Stomach smooth muscle (tissue), 2 donors: ENCODE measurements around the gene MACF1.
"Not testable (repeated sequence)": the region's sequence is repeated elsewhere in the genome, so short reads cannot be mapped to it uniquely, and the experiment has no call there.

Experiments
- H3K27ac ChIP-seq: one replicate; pipeline ENCODE4 v1.7.0; 2013; ENCODE audit warnings: mild to moderate bottlenecking, low read length, inconsistent platforms
- H3K27me3 ChIP-seq, 2 donors: one replicate each; pipeline ENCODE4 v1.7.0; 2013; ENCODE audit warnings: low read length in 2 of 2; ENCODE audit not compliant: insufficient read depth in 2 of 2, control insufficient read depth in 1 of 2
- H3K36me3 ChIP-seq, 2 donors: one replicate each; pipeline ENCODE4 v1.7.0; 2013; ENCODE audit warnings: low read length in 2 of 2; ENCODE audit not compliant: control insufficient read depth in 2 of 2, insufficient read depth in 2 of 2
- H3K4me1 ChIP-seq: one replicate; pipeline ENCODE4 v1.7.0; 2013; ENCODE audit warnings: low read length; ENCODE audit not compliant: control insufficient read depth, insufficient read depth
- H3K4me3 ChIP-seq, 2 donors: one replicate each; pipeline ENCODE4 v1.7.0; 2013; ENCODE audit warnings: low read length in 2 of 2
- H3K9ac ChIP-seq, 2 donors: one replicate each; pipeline ENCODE4 v1.7.0; 2013; ENCODE audit warnings: low read length in 2 of 2, mild to moderate bottlenecking in 1 of 2
- H3K9me3 ChIP-seq, 2 donors: one replicate each; pipeline ENCODE4 v1.7.0; 2013; ENCODE audit warnings: low read length in 2 of 2; ENCODE audit not compliant: control insufficient read depth in 2 of 2
- donor health status: healthy.
- donor health status: Pancreatic carcinoma.

The MACF1 gene

GRCh38 chr1:39499668-39500067 lies 295.2 kb downstream of the MACF1 start:
- no peak overlapping the region for H3K9ac ChIP-seq
- H3K9me3 ChIP-seq: no peaks in the 10 kb centered on the region
- H3K4me1 ChIP-seq: peaks cover 13% of the 10 kb centered on the region
- H3K27me3 ChIP-seq: peaks cover 0 to under 1% of the 10 kb centered on the region in 2 donors
- H3K27ac ChIP-seq: no peak overlapping the region
- no peaks in the 10 kb centered on the region for H3K36me3 ChIP-seq
- no peak overlapping the region for H3K4me3 ChIP-seq

DNA sequence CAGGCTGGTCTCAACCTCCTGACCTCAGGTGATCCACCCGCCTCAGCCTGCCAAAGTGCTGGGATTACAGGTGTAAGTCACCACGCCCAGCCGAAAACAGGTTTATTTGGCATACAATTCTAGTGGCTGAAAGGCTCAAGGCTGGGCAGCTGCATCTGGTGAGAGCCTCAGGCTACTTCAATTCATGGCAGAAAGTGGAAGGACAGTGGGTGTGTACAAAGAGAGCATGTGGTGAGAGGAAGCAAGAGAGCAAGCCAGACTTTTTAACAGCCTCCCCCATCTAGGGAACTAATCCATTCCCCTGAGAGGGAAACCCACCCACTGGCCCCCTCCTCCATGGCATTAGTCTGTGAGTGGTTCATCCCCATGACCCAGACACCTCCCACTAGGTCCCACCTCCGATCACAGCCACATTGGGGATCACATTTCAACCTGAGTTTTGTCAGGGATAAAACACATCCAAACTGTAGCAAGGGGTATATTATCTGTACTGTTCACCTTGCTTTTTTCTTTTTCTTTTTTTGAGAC lies 296.4 kb downstream of the MACF1 start:
- H3K27ac ChIP-seq: no peak overlapping the region
- H3K4me1 ChIP-seq: peaks cover 13% of the 10 kb centered on the region

DNA sequence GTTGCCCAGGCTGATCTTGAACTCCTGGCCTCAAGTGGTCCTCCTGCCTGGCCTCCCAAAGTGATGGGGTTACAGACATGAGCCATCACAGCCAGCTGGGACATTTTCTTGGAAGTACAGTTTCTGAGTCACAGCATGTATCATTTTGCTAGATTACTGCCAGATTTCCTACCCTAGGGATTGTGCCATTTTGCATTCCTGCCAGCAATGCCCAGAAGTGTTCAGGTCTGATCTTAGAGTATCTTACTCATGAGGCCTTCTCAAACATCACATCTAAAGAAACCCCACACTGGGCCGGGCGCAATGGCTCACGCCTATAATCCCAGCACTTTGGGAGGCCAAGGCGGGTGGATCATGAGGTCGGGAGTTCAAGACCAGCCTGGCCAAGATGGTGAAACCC lies 297.2 kb downstream of the MACF1 start:
- Histone ChIP-seq H3K36me3 (no peaks in the 10 kb centered on the region), H3K9ac (no peak overlapping the region), H3K4me1 (peaks cover 13% of the 10 kb centered on the region)

More for the DNA sequence above, 296.4 kb downstream of the MACF1 start:
- H3K9ac ChIP-seq: no peak overlapping the region
- H3K9me3 ChIP-seq: no peaks in the 10 kb centered on the region
- no peak overlapping the region for H3K4me3 ChIP-seq
- no peaks in the 10 kb centered on the region for H3K36me3 ChIP-seq
- no peaks in the 10 kb centered on the region for H3K27me3 ChIP-seq

GRCh38 chr1:39504436-39504835 lies 299.9 kb downstream of the MACF1 start:
- not testable (repeated sequence) for H3K4me1 ChIP-seq, H3K27me3 ChIP-seq, H3K36me3 ChIP-seq, H3K27ac ChIP-seq, H3K9me3 ChIP-seq, H3K9ac ChIP-seq, H3K4me3 ChIP-seq

More for the DNA sequence above, 297.2 kb downstream of the MACF1 start:
- Histone ChIP-seq H3K9me3 (no peaks in the 10 kb centered on the region), H3K4me3 (no peak overlapping the region), H3K27ac (no peak overlapping the region), H3K27me3 (no peaks in the 10 kb centered on the region)

DNA sequence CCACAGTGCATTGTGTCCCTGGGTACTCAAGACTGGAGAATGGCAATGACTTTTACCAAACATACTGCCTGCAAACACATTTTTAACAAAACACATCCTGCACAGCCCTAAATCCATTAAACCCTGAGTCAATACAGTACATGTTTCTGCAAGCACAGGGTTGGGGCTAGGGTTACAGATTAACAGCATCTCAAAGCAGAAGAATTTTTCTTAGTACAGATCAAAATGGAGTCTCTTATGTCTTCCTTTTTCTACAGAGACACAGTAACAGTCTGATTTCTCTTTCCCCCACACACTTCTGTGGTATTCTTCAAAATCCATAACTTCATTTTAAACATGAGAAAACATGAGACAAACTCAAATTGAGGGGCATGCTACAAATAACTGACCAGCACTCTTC lies 300.8 kb downstream of the MACF1 start:
- Histone ChIP-seq H3K27ac (no peak overlapping the region), H3K4me1 (no peaks in the 10 kb centered on the region), H3K36me3 (no peaks in the 10 kb centered on the region), H3K27me3 (no peaks in the 10 kb centered on the region), H3K4me3 (no peak overlapping the region), H3K9me3 (no peaks in the 10 kb centered on the region), H3K9ac (no peak overlapping the region)

DNA sequence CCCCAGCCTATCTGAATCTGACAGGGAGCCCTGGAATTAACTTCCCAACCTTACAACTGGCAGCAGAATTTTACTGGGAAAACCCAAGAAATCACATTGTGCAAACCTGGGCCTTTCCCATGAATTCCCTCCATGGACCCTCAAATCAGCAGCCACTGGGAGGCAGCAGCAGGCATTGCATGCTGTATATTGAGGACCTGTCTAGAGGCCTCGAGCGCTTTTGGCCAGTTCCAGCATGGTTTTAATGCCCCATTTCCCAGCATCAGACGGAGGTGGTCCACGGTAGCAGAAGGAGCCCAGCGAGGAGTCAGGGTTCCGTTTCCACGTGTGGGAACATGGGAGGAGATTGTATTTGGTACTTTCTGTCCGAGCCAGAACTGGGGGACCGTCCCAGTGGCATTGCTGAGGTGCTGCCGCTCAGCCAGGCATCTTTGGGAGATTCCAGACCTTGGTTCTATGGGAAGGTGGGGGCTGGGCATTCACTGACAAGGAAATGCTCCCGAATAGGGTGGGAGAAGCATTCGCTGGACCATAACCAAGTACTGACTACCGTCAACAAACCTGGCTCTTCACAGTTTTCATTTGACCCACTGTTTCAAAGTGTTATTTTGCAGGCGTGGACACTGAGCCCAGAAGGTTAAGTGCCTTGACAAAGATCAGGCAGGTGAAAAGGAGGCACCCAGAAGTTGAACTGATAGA lies 302.9 kb downstream of the MACF1 start:
- Histone ChIP-seq H3K4me1 (no peaks in the 10 kb centered on the region), H3K9me3 (no peaks in the 10 kb centered on the region), H3K9ac (no peak overlapping the region), H3K4me3 (no peak overlapping the region), H3K27me3 (no peaks in the 10 kb centered on the region), H3K36me3 (no peaks in the 10 kb centered on the region), H3K27ac (no peak overlapping the region)

DNA sequence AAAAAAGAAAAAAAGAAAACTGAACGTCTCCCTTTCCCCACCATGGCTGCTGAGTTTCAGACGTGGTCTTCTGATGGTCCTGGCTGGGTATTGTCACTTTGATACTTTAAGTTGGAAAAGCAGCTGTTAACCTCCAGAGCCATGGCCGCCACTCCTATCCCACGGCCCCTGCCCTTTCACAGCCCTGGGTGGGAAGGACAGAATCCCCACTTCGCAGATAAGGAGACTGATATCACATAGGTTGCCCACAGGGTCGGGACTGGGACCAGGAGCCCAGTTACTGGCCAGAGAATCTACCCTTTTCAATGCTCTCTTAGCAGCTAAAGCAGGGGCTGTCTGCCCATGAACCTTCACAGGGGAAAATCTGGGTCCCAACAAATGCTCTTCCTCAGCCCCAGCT lies 303.8 kb downstream of the MACF1 start:
- no peaks in the 10 kb centered on the region for H3K4me1 ChIP-seq
- no peaks in the 10 kb centered on the region for H3K36me3 ChIP-seq
- no peaks in the 10 kb centered on the region for H3K27me3 ChIP-seq
- no peak overlapping the region for H3K27ac ChIP-seq
- H3K9me3 ChIP-seq: no peaks in the 10 kb centered on the region
- no peak overlapping the region for H3K9ac ChIP-seq
- H3K4me3 ChIP-seq: no peak overlapping the region

GRCh38 chr1:39508857-39509305 lies 304.4 kb downstream of the MACF1 start:
- no peak overlapping the region for H3K27ac ChIP-seq
- no peaks in the 10 kb centered on the region for H3K9me3 ChIP-seq
- no peaks in the 10 kb centered on the region for H3K27me3 ChIP-seq
- H3K9ac ChIP-seq: no peak overlapping the region
- no peaks in the 10 kb centered on the region for H3K4me1 ChIP-seq
- no peaks in the 10 kb centered on the region for H3K36me3 ChIP-seq
- H3K4me3 ChIP-seq: no peak overlapping the region

DNA sequence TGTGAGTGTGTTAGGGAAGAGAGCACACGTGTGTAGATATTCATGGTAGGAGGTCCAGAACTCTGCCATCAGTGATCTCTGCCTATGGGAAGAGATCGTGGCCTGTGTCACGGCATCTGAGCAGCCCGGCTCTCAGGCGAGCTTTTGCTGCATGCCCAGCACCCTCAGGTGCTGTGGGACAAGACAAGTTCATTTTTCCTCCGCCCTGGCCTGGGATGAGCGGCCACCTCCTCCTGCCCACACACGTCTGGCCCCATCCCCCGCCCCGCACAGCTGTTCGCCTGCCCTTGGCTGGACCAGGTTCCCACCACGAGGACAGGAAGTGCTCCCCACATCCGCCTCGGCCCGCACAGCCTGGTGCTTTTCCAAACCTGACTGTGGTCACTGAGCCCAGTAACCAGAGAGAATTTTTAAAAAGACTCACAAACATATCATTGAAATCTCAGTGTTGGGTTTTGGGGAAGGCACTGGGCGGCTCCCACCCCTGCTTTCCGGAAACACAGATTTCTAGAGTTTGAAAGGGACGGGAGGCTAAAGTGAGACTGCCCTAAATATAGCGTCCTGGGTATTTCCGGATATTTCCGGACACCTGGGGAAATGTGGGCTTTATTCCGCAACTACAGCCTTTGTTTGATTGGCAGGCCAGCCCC lies 305.0 kb downstream of the MACF1 start:
- Histone ChIP-seq H3K27me3 (no peaks in the 10 kb centered on the region), H3K4me3 (no peak overlapping the region), H3K36me3 (no peaks in the 10 kb centered on the region), H3K9ac (no peak overlapping the region), H3K27ac (no peak overlapping the region), H3K4me1 (no peaks in the 10 kb centered on the region), H3K9me3 (no peaks in the 10 kb centered on the region)

DNA sequence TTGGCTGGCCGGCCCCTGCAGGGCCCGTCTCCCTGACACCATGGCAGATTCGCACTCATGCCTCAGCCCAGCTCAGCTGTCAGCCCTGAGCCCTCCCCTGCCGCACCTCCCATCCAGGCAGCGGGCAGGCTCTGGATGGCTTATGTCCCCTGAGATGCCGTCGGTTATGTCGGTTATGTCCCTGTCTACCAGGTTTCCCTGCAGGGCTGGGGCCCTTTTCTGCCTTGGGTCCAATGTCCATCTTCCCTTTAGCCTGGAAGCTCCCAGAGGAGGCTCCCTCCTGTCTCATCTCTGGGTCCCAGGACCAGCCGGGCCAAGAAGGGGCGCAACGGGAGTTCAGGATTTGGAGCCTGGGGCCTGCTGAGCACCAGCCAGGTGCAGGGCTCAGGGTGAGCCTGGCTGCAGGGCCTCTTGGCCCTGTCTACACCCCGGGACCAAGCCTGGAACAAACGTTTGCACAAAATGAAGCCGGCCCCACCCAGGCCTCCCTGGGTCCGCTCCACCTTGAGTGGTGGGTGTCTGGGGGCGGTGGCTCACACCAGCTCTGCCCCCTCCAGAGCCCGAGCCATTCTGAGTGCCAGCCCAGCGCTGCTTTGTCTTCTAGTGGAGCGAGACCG lies 306.2 kb downstream of the MACF1 start:
- not testable (repeated sequence) for H3K27me3 ChIP-seq, H3K9me3 ChIP-seq, H3K36me3 ChIP-seq, H3K9ac ChIP-seq, H3K4me3 ChIP-seq, H3K4me1 ChIP-seq, H3K27ac ChIP-seq

DNA sequence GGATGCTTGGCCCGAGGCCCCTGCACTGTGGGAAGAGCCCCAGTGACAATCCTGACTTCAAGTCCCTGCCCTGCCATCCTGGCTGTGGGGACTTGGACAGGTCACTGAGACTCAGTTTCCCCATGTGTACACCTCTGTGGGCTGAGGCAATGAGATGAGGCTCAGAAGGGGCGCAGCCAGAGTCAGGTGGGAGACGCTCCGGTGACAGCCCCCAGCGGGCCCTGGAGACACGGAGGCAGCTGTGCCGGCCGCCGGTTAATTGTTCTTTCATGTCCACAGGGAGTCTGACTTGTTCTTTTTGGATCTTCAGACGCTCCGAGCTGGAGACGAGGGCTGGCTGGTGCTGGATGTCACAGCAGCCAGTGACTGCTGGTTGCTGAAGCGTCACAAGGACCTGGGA lies 307.0 kb downstream of the MACF1 start:
- H3K4me1 ChIP-seq, H3K9me3 ChIP-seq, H3K27me3 ChIP-seq, H3K27ac ChIP-seq, H3K36me3 ChIP-seq, H3K4me3 ChIP-seq, H3K9ac ChIP-seq: not testable (repeated sequence)
